Stimulated activated CD4-positive, alpha-beta T cell treated with anti-CD3 and anti-CD28 coated beads, Interleukin-4, amount 100 ng/mL, for 24 hours (primary cell): ENCODE data around the gene NPPB.

Experiments
- DNase-seq: peaks from one replicate; pipeline ENCODE4 v3.0.0-alpha.2; 2020

The NPPB gene

DNA sequence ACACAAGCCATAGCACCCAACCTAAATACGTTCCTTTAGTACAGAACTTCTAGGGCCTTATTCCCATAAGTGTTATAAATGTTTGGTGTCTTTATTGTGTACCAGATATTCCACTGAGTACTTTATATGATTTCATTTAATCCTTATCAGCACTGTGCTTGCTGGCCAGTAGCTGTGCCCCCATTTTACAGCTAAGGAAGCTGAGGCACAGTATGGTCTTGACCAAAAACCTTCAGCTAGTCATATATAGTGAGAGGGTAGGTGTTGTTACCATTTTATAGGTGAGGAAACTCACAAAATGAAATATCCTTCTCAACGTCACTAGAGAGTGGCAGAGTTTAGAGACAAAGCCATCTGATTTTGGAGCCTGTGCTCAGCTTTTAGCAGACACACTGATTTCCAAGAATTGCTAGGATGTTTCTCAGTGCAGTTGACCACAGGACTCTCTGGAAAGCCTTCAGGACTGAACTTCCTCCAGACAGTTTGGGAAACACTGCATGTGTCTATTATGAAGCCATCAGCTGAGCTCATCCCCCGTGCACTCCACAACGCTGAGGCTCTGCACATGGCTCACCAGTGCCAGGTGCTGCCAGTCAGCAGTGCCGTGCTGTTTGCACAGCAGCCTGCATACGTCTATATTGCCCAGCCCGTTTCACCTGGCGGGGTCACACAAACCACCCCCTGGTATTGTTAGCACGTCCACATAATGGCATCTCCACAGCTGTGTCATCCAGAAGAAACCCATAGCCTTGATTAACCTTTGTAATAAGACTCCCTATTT is 26.6 kb downstream of the NPPB start:
- no peak for DNase-seq

DNA sequence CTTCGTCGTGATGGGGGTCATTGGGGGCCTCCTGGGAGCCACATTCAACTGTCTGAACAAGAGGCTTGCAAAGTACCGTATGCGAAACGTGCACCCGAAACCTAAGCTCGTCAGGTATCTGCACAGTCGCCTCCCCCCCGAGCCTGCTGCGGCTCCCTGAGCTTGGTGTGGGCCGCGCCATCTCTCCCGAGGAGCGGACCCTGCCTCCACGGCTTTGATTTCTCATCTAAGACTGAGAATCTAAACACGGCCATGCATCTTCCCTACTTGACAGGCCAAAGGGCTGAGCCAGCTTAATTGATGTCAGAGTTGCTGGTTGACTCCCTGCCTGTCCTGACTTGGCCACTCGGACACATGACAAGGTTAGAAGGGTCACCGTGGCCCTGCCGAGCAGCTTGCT is 30.2 kb downstream of the NPPB start:
- DNase-seq = no peak

DNA sequence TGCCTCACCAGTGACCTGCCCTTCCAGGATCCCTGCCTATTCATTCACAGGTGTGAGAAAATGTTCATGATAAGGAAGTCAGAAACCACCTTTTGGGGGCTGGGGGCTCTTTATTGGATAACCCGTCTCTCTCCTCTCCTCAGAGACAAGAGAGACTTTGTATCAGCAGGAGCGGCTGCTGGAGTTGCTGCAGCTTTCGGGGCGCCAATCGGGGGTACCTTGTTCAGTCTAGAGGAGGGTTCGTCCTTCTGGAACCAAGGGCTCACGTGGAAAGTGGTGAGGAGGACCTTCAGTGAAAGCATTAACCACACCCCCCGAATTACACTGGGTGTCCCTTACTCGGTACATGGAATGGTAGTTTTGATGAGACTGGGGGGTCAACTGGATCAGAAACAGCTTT is 31.8 kb downstream of the NPPB start:
- DNase-seq = no peak

DNA sequence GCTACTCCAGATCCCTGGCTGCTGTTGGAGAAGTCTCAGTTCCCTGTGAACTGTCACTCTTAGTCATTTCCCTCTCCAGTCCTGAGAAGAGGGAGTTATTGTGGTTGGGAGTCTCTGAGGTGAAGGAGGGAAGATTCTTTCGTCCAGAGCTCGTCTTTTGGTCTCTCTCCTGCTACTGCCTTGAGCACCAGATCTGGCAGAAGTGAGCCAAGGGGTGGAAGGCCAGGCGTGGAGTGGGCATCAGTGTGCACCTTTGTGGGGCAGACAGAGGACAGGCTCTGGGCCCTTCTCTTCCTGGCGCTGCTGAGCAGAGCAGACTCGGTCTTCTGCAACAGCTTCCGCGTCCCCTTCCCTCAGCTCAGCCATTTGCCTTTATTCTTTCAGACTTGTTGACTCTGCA is 33.6 kb downstream of the NPPB start:
- DNase-seq = no peak

DNA sequence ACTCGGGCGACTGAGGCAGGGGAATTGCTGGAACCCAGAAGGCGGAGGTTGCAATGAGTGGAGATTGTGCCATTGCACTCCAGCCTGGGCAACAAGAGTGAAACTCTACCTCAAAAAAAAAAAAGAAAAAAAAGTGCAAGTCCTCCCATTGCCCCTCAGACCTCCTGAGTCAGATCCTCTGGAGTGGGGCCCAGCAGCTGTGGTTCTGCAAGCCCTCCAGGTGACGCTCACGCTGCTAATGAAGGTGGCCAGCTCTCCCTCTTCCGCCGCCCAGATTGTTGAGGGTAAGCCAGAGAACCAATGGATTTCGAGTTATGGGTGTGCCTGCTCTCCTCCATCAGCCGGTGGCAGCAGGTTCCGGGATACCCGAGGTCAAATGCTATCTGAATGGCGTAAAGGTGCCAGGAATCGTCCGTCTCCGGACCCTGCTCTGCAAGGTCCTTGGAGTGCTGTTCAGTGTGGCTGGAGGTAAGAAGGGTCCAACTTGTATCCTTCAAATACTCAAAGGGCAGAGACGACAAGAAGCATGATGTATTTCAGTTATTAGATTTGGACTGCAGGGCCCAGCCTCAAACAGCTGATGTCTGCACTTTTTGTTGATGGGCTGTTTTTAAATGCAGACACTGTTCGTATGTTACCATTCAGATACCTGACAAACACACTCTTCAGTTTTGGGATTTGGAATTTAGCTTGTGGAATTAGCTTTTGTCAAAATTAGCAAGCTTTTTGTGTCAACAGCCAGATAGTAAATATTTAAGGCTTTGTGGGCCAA is 35.2 kb downstream of the NPPB start:
- no peak for DNase-seq

DNA sequence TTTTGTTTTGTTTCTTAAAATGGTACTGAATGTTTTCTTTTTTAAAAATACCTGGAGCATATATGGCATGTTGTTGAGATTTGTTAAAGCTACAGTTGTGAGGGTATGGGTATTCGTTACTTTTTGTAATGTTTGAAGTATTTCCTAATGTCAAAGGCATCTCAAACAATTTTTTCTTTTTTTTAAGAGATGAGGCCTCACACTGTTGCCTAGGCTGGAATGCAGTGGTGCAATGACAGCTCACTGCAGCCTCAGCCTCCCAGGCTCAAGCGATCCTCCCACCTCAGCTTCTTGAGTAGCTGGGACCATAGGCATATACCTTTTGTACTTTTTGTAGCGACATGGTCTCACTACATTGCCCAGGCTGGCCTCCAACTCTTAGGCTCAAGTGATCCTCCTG is 36.7 kb downstream of the NPPB start:
- DNase-seq = no peak

DNA sequence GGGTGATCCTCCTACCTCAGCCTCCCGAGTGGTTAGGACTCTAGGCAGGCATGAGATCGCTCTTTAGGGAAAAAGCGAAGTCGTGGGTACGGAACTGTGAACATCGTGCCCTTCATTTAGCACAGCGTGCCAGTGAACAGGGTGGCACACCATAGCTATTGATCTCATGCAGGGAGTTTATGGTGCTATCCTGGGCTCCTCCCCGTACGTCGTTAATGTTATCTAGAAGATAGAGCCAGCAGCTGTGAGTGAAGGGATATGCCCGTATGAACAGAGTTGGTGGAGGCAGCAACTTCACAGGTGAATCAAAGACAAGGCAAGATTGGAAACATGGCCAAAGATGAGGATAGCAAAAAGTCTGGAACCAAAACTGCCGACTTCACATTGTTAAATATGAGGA is 41.6 kb downstream of the NPPB start:
- no peak for DNase-seq

DNA sequence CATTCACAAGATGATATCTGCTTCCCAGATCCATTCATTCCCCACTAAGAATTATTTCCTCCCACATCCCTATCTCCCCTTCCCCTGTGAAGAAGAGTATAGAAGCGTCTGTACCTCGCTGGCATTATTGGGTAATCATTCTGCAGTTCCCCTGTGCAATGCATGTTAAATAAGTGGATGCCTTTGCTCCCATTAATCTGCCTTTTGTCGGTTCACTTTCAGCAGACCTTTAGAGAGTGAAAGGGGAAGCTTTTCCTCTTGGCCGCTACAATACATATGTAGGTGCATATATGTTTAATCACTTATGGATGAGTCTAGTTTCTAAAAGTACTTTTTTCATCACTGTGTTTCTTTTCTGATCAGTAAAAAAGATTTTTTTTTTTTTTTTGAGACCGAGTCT is 45.7 kb downstream of the NPPB start:
- no peak for DNase-seq
